A549 treated with dexamethasone at 1 μM for 4 hours (cell line): Measurements from ENCODE around the gene ZCCHC17. TPM values are rescaled to one million over a fixed set of nuclear protein-coding genes. Genes with fewer than 3 reads are reported as not detected.

Experiments
- total RNA-seq: library from RNA; stranded (reverse); fragments of 200-300 nt; extraction: Qiagen RNA extraction; gene quantifications from 5 replicates; pipeline ENCODE4 v1.2.3, GENCODE V29; 2022

ZCCHC17 gene, protein sequence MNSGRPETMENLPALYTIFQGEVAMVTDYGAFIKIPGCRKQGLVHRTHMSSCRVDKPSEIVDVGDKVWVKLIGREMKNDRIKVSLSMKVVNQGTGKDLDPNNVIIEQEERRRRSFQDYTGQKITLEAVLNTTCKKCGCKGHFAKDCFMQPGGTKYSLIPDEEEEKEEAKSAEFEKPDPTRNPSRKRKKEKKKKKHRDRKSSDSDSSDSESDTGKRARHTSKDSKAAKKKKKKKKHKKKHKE
- total RNA-seq: 22.3 to 27.9 TPM (median 22.9 TPM) in 5 replicates

DNA sequence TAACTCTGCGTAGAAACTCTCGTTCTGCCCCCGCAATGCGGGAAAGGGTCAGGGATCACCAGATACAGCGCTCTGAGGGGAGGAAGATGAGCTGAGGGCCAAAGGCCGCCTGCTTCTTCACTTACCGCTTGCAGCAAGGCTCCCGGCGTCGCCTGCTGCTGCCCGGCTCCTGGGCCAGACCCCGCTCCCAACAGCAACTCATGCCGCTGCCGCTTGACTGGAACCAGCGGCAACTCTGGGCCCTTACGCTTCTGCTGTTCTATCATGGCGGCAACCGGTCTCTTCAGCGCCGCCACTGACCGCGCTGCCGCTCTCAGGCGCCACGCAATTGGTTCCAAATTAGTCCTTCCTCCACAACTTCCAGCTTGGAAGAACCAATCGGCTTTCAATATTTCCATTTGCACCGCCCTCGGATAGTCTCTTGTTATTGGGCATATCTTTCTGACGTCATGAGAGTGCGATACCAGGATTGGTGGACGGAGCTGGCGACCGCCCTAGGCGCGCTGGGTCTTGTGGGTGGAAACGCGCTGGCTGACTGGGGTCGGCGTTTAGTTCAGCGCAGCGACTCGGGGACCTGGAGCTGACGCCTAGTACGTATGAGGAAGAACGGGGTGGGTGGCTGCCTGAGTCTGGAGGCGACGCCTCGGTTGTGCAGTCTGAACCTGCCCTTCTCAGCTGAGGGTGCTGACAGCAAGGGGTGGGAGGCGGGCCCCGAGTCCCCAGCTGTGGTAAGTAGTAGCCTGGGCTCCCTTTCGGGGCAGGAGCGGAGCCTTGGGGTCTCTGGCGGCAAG lies at the start of gene ZCCHC17, which contains the start of gene SNRNP40:
Gene ZCCHC17 (plus strand): TSS at position 547 of the 791 bp plus-strand sequence. CDS start 13,067 bp downstream, outside the sequence.
Gene SNRNP40 (minus strand): TSS at position 303 of the 791 bp plus-strand sequence. CDS start 37 bp downstream, at position 266.

DNA sequence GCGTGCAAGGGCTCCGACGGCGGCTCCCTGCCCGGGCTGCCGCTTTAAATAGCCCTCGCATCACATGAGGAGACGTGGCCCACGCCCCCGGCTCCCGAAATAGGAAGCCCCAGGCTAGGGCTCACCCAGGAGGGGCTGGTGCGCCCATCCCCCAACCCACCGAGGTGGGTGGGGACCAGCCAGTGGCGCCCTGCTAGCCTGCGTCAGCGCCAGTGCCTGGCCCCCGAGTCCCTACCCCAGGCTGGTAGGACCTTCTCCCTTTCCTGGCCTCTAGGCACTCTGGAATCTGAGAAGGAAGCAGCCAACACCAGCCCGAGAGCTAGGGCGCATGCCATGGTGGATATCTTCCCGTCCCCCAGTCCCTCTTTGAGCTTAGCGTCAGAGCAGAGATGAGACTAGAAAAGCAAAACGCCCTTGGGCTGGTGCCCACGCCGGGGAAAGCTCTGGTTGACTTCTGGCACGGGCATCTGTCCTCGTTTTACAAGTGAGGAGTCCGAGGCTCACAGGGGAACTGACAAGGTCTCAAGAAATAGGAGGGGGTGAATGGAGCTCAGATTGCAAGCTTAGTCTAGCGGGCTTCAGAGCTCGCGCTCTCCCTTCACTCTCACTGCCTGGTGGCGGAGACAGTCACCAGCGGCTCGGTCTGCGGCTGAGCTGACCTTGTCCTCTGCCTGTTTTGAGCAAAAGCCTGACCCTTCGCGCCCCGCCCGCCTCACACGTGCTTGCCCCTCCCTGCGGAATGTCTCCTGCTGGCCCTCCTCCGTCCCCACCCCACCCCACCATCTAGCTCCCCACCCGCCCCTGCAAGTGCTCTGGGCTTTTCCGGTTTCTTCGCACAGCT lies 76.4 kb downstream of the ZCCHC17 start, which contains the start of gene FABP3:
Gene FABP3 (minus strand): TSS at position 21 of the 841 bp plus-strand sequence. CDS start 62 bp downstream, outside the sequence.

DNA sequence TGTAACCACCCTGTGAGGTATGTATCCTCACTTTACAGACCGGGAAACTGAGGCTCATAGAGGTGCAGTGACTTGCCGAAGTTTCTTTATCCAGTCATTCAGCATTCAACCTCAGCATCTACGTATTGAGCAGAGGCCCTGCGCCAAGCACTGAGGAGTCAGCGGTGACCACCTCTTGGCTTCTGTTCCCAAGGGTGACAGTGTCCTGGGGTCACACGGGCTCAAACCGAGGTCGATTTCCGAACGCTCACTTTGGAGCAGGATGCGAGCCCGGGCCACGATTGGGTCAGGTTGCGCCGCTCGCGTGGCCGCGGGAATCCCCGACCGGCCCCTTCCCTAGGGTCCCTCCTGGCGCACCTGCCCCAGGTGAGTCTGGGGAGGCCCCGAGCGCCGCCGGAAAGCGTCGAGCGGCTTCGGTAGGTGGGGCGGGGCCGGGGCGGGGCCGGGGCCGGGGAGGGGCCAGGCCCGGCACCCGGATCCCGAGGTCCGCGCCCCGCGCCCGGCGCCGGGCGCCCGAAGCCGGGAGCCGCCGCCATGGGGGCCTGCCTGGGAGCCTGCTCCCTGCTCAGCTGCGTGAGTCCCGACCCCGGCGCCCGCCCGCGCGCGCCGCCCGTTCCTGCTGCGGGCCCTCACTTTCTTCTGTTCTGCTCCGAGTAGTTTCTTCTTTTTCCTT lies 116.0 kb downstream of the ZCCHC17 start, which contains the start of gene SERINC2:
Gene SERINC2 (plus strand): TSS at position 482 of the 673 bp plus-strand sequence. CDS start 53 bp downstream, at position 535.

Other genes starting within 250 kb of the ZCCHC17 start
- gene PUM1, start 231.3 kb upstream of the ZCCHC17 start, total RNA-seq: 22.2 to 38.3 TPM (median 33.4 TPM) in 5 replicates
- gene NKAIN1, start 57.1 kb upstream of the ZCCHC17 start, total RNA-seq: 1.0 to 1.4 TPM (median 1.1 TPM) in 5 replicates
- 39.1 to 43.6 TPM (median 41.8 TPM) in 5 replicates for gene SNRNP40, start 244 bp upstream of the ZCCHC17 start, total RNA-seq
- not detected in 5 replicates for gene FABP3, start 76.0 kb downstream of the ZCCHC17 start, total RNA-seq
- 16.4 to 35.1 TPM (median 31.2 TPM) in 5 replicates for gene SERINC2, start 116.2 kb downstream of the ZCCHC17 start, total RNA-seq